Medulla oblongata (tissue), 1 donor: Measurements from ENCODE around the gene IDI1.
"Not testable (repeated sequence)": the region's sequence is repeated elsewhere in the genome, so short reads cannot be mapped to it uniquely, and the experiment has no call there.

Experiments
- DNase-seq: peaks from one replicate; pipeline ENCODE4 v3.0.0-alpha.2; 2015; ENCODE audit errors: extremely low spot score

The IDI1 gene

GRCh38 chr10:1034758-1035157 lies 14.2 kb downstream of the IDI1 start:
- DNase-seq = peak; percentile 90

GRCh38 chr10:1033601-1034000 lies 15.3 kb downstream of the IDI1 start:
- DNase-seq = no peak

DNA sequence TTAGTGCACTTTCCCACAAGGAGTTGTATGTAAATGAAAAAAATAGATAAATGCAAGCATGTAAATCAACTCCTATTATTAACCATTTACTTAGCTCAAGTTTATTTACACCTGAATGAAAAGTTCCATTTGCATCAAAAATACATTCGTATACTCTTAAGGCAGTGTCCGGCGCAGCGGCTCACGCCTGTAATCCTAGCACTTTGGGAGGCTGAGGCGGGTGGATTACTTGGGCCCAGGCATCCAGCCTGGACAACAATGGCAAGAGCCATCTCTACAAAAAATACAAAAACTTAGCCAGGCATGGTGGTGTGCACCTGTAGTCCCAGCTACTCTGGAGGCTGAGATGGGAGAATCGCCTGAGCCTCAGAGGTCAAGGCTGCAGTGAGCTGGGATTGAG lies 19.1 kb downstream of the IDI1 start:
- no peak for DNase-seq

GRCh38 chr10:1026578-1026977 lies 22.3 kb downstream of the IDI1 start:
- no peak for DNase-seq

DNA sequence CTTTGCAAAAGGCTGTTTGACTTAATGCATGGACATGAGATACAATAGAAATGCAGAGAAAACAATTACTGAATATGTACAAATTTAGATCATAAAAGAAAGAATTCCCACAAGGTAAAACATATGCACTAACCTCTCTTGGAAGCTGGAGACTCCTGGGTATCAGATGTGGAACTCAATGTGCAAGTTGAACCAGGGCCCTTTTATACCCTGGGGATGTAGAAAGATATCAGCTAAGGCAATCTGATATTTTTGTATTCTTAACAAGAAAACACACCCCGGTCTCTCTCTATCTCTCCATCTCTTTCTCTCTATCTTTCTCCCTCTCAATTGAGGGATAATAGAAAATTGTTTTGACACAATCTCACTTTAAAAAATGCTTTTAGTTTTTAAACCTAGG lies 23.2 kb downstream of the IDI1 start, which contains the start of gene IDI2:
Gene IDI2 (minus strand): TSS at position 177 of the 400 bp plus-strand sequence. CDS start 1,136 bp downstream, outside the sequence.
- no peak for DNase-seq

DNA sequence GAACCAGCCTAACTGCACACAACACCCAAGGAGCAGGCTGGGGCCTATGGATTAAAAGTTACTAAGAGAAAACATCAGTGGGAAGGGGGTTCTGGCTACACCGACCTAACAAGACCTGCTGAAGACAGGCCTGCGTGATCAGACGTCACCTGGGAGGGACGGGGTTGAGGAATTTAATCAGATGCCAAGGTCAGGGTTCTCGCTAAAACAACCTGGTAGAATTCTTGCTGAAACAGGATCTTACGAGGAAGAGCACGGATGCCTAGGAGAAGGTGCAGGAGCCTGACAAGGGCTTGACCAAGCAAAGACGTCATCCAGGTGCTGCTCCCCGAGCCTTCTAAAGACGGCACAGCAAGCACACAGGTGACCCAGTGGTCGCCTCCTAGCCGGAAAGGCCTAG lies 24.8 kb downstream of the IDI1 start:
- DNase-seq = no peak

DNA sequence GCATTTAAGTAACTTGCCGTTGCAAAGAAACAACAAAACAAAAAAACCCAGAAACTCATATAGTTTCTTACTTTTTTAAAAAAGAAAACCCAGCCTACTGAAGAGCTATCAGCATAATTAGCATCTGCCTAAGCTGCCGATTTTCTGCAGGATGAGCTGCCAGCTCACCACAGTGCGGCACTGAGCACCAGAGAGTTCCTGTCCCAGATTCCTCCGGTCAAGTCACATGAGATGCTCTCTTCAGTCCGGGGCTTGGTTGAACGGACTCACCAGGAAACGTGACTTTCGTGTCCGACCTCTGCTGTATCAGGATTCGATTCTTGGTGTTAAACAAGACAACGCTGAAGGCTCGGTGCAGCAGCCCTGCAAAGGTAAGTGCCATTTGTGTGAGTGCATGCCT lies 26.5 kb downstream of the IDI1 start:
- peak; percentile 80 for DNase-seq

DNA sequence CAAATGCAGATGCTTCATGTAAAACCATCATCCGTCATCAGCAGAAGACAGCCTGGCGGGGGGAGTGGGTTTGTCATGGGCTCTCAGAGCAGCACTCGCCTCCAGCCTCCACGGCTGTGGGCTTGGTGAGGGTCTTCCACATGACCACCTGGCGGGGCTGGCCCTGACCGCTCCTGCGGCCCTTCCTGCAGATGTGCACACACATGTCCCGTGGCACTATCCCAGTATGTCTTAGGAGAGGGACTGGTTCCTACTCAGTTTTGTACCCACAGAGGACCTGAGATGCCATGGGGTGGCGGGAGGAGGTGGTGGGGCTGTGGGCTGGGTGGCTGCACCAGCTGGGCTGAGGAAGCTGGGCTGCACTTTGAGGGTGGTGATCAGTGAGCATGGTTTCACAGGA lies 28.0 kb downstream of the IDI1 start:
- no peak for DNase-seq

- DNase-seq = no peak
These were observed 28.5 kb downstream of the IDI1 start for GRCh38 chr10:1020460-1020859.

GRCh38 chr10:1019362-1019761 lies 29.6 kb downstream of the IDI1 start:
- no peak for DNase-seq

DNA sequence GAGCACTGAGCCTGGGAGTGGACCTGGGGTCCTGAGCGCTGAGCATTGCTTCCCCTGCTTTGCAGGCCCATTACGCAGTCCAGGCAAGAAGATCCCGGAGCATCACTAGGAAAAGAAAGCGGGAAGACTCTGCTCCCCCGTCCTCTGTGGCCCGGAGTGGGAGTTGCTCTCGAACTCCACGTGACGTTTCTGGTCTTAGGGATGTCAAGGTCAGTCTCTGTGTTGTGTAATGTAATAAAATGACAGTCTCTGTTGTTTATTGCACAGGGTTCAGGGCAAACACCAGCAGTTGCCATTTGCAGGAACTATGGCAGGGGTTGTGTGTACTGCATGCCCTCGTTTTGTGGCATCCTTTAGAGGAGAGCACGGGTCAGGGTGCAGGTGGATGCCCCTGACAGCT lies 33.2 kb downstream of the IDI1 start:
- DNase-seq = no peak

GRCh38 chr10:1011696-1012095 lies 37.2 kb downstream of the IDI1 start:
- no peak for DNase-seq

GRCh38 chr10:1010703-1011102 lies 38.2 kb downstream of the IDI1 start:
- DNase-seq = no peak

DNA sequence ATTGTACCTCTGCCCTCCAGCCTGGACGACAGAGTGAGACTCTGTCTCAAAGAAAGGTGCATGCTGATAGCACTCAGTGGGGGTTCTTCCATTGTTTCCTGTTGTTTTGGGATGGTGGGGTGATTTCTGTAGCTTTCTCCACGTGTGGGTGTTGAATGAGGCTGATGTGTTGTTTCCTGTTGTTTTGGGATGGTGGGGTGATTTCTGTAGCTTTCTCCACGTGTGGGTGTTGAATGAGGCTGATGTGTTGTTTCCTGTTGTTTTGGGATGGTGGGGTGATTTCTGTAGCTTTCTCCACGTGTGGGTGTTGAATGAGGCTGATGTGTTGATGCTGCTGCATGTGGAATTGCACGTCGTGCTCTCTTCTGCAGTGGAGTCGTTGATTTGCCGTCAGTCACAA lies 39.0 kb downstream of the IDI1 start:
- not testable (repeated sequence) for DNase-seq

DNA sequence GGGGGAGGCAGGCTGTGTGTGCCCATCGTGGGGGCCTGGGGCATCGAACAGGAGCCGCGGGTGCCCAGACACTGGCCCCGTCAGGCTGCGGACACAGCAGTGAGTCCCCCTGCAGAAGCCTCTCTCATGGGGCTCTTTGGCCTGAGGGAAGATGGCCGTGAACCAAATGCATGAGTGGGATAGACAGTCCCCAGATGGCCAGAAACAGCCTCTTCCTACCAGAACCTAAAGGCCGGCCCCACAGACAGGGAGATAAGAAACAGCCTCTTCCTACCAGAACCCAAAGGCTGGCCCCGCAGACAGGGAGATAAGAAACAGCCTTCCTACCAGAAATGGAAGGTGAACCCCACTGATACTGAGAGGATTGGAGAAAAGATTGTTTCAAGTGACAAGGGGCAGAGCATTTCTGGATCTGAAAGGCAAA lies 39.8 kb downstream of the IDI1 start:
- DNase-seq = no peak

DNA sequence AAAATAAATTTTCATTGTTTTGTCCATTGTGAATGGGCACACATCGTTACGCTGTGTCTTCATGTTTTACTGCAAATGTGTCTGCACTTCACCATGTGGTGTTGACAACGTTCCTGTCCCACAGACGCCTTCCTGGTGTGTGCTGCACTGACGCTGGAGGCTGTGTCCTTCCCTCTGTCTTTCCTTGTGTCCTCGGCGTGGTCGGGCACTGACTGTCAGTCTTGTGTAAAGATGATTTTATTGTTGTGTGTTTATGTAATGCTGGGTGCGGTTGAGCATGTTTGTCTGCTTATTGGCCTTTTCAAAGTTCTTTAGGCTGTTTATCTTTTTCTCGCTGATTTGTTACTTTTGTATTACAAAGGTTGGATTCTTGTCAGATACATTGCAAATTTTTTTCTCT lies 41.3 kb downstream of the IDI1 start:
- DNase-seq = no peak

DNA sequence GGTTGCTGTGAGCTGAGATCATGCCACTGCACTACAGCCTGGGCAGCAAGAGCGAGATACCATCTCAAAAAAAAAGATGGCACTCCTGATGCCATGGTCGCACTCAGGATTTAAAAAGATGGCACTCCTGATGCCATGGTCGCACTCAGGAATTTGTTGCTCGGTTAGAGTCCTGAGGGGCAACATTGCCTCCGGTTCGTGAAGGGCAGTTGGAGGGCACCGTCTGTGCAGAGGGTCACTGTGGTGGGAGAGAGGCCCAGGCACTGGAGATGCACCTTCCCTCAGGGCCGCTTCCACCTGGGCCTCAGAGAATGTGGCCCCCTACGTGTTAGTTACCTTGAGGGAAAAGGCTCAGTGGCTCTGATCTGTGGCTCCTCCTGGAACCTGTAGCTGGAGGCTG lies 42.3 kb downstream of the IDI1 start:
- DNase-seq = no peak

DNA sequence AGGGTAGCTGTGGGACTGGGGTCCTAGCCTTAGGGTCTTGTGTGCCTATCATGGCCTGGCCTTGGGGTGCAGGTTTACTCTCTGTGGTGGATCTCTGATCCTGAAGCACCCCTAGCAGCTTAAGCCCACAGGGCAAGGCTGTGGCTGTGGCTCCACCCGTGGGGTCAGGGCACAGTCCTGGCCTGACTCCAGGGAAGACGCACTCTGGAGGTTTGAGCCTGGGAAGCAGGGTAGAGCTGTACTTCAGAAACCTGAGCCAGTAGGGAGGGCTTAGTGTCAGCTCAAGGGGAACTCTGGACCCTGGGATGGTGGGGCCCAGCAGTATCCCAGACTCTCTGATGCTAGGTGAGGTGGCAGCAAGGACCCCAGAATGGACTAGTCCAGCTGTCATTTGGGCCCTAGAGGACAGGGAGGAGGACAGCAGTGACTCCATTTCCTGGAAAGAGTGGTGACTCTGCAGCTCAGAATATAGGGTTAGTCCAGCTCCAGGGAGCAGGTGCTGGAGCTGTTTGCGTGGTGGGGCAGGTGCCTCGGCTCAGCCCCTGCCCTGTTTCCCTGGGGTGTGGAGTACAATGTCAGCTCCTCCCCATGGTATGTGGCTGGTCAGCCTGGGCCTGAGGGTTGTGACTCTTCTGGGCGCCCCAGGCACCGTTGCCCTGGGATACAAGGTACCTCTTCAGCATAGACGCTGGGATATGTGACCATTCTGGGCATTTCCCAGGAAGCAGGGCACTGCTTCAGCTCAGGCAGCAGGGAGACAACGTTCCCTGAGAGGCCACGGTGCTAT lies 44.8 kb downstream of the IDI1 start:
- DNase-seq = no peak

DNA sequence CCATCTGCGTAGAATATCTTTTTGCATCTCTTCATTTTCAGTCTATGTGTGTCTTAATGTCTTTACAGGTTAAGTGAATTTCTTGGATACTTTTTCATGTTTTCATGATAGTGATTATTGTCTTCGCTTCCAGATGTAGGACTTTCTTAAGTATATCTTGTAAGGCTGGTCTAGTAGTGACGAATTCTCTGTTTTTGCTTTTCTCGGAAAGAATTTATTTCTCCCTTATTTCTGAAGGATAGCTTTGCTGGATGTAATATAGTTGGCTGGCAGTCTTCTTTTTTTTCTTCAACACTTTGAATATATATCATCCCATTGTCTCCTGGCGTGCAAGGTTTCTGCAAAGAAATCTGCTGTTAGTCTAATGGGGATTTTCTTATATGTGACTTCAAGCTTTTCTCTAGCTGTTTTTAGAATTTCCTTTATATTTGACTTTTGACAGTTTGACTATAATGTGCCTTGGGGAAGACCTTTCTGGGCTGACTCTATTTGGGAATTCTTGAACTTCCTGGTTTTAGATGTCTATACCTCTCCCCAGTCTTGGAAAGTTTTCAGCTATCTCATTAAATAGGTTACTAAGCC lies 46.4 kb downstream of the IDI1 start:
- DNase-seq = no peak

- no peak for DNase-seq
These were observed 51.5 kb downstream of the IDI1 start for GRCh38 chr10:997266-998022.

GRCh38 chr10:996031-996430 lies 52.9 kb downstream of the IDI1 start:
- no peak for DNase-seq

DNA sequence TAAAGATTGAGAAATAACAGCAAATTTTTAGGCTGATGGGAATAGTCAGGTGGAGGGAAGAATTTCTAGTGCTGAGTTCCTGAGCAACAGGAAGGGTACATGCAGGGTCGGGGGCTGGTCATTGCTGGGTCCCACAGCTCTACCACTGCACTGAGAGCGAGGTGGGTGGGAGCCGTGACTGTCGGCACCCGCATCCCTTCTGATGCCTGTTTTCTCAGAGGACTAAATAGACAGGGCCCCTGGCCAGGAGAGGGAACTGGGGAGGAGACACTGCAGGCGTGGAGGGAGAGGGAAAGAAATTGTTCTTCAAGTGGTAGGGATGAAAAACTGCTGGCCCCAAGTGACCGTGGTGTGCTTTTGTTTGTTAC lies 53.4 kb downstream of the IDI1 start:
- no peak for DNase-seq
